NCI-H1048 (cell line): Measurements from ENCODE around the gene KDM5C.

Experiments
- DNase-seq: peaks from one replicate; lab custom pipeline; 2025; lab: John Stamatoyannopoulos, UW

KDM5C gene

GRCh38 chrX:53224860-53225797 lies at the start of gene KDM5C:
KDM5C (minus strand) TSS chrX:53225207; CDS start chrX:53224889, 318 bp downstream.
- DNase-seq, result peak; percentile 85

GRCh38 chrX:53272808-53273337 lies 47.9 kb upstream of the KDM5C start:
- DNase-seq, result no peak

- no peak for DNase-seq
Observed at GRCh38 chrX:53269536-53270107, 44.6 kb upstream of the KDM5C start.

- no peak for DNase-seq
Observed at GRCh38 chrX:53268173-53268572, 43.2 kb upstream of the KDM5C start.

GRCh38 chrX:53266914-53267313 lies 41.9 kb upstream of the KDM5C start:
- no peak for DNase-seq

GRCh38 chrX:53265771-53266574 lies 41.0 kb upstream of the KDM5C start:
- no peak for DNase-seq

GRCh38 chrX:53263597-53264094 lies 38.6 kb upstream of the KDM5C start:
- no peak for DNase-seq

GRCh38 chrX:53262918-53263394 lies 37.9 kb upstream of the KDM5C start:
- DNase-seq, result no peak

GRCh38 chrX:53262189-53262917 lies 37.3 kb upstream of the KDM5C start:
- DNase-seq, result no peak

GRCh38 chrX:53261355-53261972 lies 36.5 kb upstream of the KDM5C start:
- DNase-seq, result no peak

- DNase-seq, result no peak
Observed at GRCh38 chrX:53260836-53261235, 35.8 kb upstream of the KDM5C start.

- no peak for DNase-seq
Observed at GRCh38 chrX:53257670-53258423, 32.8 kb upstream of the KDM5C start.

- DNase-seq, result no peak
Observed at GRCh38 chrX:53257166-53257565, 32.2 kb upstream of the KDM5C start.

- DNase-seq, result no peak
Observed at GRCh38 chrX:53256446-53257041, 31.5 kb upstream of the KDM5C start.

GRCh38 chrX:53255738-53256191 lies 30.8 kb upstream of the KDM5C start:
- DNase-seq, result no peak

GRCh38 chrX:53254570-53255461 lies 29.8 kb upstream of the KDM5C start:
- DNase-seq, result no peak

GRCh38 chrX:53253293-53254020 lies 28.4 kb upstream of the KDM5C start:
- no peak for DNase-seq

GRCh38 chrX:53251307-53251706 lies 26.3 kb upstream of the KDM5C start:
- DNase-seq, result no peak
